Measurements from ENCODE around the gene SLC25A30.
A peak's percentile ranks its signal among the peaks of the same experiment; 100 is the strongest.

SLC25A30 gene, protein sequence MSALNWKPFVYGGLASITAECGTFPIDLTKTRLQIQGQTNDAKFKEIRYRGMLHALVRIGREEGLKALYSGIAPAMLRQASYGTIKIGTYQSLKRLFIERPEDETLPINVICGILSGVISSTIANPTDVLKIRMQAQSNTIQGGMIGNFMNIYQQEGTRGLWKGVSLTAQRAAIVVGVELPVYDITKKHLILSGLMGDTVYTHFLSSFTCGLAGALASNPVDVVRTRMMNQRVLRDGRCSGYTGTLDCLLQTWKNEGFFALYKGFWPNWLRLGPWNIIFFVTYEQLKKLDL

DNA sequence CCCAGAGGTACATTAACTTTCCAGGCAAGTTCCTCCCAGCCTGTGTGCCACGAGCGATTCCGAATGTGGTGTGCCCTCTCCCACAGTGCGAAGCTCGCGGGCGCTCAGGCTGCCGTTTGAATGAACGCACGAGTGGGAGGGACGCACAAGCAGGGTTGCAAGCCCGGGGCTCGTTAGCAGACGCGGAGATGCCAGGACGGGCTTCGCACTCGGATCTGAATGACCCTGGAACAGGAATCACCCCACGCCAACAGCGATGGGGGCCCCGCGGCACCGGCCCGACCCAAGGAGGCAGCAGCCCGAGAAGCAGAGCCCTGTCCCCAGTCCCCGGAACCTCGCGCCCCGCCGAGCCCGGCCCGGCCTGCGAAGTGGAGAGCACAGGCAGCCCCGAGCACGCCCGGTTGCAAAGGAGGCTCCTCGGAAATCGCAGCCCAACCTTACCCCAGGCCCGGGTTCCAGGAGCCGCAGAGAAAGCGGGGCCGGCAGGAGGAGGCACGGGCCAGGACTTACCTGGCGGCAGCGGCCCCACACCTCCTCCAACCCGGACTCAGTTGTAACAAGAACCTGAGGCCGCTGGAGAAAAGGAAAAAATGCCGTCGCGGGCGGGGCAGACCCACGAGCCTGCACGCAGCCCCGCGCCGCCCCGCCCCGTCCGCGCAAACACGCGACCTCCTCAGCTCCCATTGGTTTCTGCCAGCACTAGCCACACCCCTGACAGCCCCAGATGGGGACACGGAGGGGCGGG lies at the start of gene SLC25A30:
SLC25A30 (minus strand) TSS at position 584 of the 745 bp plus-strand sequence. CDS start 6,948 bp downstream, outside the sequence.
- DNase-seq, result peak; percentile 90

DNA sequence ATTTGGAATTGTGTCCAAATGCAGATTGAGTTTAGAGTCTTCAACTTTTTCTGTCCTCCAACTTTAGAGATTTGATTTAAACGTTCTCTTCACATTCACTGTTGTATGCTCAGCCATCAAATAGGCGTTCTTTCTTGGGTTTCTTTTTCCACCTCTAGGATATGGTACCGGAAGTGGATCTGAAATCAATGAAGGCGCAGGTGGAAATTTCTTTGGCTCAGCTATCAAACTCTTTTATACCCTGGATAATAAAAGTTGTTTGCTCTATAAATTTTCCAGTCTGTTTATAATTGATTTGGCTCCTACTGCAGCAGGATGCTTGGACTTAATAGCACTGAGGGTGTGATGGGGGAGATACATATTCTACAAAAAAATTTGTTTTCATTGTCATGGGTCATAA lies 48.2 kb upstream of the SLC25A30 start:
- DNase-seq, result no peak

DNA sequence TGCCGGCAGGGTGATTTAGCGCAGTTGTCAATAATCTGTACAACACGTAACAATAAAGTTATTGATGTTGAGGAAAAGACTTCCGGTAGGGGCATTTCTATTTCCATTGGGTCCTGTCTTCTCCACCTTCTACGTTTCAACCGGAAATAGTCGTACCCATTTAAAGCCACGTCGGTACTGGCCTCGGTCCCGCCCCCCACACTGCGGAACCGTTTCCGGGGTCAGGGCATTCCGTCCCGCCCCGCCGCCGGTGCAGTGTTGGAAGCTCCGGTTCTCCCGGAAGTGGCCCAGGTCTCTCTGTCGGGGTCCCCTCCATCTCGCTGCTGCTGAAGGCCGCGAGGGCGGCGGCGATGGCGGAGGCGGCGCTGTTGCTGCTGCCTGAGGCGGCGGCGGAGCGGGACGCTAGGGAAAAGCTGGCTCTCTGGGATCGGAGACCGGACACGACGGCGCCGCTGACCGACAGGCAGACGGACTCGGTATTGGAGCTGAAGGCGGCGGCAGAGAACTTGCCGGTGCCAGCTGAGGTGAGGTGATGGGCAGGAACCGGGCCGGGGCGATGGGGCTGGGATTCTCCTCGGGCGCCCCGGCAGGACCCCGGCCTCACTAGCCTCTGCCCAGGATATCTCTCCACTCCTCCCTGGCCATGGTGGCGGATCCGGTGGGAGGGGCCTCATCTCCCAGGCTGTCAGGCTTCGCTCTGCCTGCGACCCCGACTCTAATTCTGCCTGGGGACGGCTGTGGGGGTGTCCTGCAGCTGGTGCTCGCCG lies 46.7 kb upstream of the SLC25A30 start, which contains the start of gene COG3:
COG3 (plus strand) TSS at position 253 of the 767 bp plus-strand sequence; CDS start at position 351, 98 bp downstream.
- peak; percentile 91 for DNase-seq

DNA sequence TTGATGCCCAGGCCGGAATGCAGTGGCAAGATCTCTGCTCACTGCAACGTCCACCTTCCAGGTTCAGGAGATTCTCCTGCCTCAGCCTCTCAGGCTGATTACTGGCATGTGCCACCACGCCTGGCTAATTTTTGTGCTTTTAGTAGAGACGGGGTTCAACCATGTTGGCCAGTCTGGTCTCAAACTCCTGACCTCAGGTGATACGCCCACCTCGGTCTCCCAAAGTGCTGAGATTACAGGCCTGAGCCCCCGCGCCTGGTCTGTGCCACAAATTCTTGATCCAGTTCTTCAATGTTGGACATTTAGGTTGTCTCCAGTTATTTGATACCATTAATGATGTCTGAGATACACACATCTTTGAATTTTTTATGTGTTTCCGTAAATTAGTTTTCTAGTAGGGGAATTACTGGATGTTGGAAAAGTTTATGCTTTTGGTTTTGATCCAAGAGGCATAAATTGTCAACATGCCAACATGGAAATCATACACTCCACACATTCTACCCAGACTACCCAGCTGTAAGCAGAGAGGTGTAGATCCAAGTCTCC lies 46.0 kb upstream of the SLC25A30 start:
- DNase-seq, result no peak

DNA sequence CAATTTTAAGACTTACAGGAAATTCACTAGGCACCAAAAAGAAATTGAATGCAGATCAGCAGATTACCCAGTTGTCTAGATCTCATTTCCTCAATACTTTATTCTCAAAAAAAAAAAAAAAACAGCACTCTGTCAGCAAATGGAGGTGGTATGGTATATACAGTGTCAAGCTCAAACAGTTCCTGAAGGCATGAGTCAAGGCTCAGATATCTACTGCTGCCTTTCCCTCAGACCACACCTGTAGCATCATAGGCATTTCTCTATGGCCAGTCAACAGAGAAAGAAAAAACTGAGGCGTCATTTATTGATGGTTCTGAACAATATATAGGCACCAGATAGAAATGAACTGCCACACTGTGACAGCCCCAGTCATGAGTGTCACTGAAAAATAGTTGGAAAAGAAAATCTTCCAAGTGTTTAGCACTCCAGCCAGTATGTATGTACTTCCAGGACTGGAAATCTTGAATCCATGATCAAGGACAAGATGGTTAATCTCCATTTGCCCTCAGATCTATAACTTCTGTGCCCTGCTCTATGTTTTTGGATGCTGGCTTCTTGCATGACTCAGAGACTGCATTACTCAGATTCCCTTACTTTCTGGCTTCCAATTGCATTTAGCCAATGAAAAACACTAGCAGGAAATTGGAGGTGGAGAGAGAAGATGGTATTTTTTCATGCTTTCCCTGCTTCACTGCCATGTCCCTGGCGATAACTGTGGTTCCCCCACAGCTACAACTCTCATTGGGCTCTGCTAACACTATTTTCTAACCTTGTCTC lies 38.2 kb upstream of the SLC25A30 start:
- no peak for DNase-seq

DNA sequence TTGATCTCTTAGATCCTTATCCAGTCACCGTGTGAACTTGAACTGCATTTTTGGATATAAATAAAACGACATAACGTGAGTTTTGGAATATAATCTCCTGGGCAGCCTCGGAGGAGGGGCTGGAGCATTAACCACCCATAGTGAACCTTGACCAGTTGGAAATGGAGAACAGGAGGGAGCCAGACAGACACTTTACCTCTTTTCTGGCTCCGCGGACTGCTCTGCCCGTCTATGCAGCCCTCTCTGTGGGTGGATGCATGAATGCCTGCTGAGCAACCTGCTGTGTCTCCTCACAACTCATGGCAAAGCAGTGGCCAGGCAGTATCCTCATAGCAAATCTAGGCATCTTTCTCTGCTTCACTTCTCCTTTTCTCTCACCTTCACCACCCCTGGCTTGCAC lies 36.0 kb upstream of the SLC25A30 start:
- DNase-seq, result no peak

DNA sequence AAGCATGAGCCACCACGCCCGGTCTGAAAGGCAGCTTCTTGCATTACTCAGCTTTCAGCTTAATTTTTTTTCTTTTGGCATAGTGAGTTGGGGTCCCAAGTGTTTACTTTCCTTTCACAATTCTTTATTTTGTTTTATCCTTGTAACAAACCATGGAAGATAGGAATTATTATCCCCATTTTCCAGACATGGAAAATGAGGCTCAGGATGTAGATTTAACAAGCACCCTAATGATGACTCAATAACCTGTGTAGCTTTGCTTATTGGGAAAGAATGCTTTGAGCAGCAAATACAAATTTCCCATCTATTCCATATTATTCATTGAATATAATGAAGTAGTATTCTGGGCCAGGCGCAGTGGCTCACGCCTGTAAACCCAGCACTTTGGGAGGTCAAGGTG lies 33.1 kb upstream of the SLC25A30 start:
- no peak for DNase-seq

DNA sequence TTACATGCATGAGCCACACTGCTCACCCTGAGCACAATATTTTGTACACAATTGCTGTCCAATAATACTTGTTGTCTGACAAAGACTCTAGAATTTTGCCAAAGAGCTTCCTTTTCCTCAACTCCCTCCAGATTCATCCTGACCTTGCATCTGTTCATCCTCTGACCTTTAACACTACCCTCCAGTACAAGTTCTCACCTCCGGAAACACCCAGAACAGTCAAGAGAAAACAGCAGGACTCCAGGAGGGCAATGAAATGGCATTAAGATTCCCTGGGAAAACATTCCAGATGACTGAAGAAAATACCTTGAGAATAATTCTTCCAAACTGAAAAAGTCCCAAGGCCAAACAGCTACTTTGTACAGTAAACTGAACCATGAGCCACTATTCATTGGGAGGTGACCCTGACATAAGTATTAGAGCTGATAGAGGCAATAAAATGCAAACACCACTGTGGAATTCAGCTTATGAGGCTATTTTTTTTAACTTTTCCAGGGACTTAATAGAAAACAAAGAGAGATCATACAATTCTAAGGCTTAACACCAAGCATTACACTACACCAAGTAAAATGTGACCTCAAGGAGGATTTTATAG lies 30.9 kb upstream of the SLC25A30 start:
- no peak for DNase-seq

DNA sequence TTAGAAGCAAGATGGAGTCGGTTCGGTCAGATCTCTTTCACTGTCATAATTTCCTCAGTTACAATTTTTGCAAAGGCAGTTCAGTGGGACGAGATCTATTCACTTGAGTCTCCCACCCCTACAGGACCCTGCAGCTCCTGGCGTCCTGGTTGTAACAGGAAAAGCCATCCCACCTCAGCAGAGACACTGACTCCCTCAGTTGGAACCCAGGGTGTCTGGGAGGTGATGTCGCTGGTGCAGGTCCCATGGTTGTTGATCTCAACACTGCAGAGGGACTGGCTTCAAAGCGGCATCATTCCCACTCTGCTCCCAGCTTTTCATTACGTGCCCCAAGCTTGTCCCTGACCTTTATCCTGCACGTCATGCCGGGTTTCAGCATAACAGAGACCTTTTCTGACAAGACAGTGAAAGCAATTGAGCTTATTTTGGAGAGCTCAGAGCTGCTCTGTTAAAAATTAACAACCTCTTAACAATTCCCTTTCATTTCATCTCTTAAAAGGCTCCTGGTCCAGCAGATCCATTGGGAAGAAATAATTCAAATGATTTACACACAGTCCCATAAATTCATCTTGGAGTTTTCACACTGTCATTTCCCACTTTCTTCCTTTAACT lies 29.0 kb upstream of the SLC25A30 start:
- DNase-seq, result no peak

DNA sequence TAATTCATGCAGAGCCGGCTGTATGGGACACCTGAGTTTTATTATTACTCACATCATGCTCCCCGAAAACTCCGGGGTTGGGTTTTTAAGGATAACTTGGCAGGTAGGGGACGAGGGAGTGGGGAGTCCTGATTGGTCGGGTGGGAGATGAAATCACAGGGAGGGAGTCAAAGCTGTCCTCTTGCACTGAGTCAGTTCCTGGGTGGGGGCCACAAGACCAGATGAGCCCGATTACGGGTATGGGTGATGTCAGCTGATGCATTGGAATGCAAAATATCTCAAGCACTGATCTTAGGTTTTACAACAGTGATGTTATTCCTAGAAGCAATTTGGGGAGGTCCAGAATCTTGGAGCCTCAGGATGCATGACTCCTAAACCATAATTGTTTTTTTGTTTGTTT lies 28.0 kb upstream of the SLC25A30 start:
- DNase-seq, result no peak

DNA sequence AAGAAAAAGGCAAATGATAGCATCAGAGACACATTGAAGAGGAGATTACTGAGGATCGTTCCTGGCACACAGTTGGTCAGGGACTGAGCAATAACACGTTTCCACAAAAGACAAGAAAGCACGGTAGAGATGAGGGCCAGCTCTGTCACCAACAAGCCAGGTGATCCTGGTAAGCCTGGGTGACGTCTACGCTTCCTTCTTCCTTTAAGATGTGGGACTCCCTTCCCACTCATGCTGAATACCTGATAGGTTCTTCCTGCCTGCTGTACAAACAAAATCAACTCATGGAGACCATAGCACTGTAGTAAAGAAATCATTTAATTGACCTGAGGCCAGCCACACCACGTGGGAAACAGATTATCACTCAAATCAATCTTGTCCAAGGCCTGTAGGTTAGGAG lies 26.9 kb upstream of the SLC25A30 start:
- no peak for DNase-seq

DNA sequence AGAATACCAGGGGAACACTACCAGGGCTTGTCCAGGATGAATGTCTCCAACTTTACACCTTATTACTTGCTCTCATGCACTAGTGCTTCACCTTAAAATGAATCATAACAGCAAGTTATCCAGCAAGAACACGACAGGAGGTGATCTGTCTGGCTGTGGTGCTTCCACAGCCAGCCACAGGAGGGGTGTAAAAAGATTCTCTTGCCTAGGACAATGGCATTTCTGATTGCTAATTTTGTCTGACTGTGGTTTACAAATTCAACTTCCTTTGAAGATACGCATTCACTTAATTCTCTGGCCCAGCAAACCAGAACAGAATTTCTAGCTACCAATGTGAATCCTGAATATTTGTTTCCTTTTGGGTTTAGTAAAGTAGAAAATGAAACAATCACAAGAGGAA lies 23.5 kb upstream of the SLC25A30 start:
- no peak for DNase-seq

DNA sequence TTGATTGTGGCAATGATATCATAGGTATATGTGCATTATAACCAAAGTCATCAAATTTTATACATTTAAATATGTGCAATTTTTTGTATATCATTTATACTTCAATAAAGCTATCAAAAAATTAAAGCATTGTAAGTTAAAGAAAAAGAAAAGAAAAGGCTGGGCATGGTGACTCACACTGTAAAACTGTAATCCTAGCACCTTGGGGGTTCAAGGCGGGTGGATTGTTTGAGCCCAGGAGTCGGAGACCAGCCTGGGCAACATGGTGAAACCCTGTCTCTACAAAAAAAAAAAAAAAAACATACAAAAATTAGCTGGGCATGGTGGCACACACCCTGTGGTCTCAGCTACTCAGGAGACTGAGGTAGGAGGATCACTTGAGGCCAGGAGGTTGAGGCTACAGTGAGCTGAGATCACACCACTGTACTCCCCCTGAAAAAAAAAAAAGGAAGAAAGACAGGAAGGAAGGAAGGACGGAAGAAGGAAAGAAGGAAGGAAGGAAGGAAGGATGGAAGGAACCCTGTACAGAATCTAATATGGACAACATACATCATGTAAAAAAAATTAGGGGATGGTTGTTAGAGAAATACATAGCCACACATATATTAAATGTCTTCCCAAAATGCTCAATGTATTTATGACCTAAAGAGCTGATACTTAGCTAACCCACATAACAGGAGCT lies 21.7 kb upstream of the SLC25A30 start:
- no peak for DNase-seq

DNA sequence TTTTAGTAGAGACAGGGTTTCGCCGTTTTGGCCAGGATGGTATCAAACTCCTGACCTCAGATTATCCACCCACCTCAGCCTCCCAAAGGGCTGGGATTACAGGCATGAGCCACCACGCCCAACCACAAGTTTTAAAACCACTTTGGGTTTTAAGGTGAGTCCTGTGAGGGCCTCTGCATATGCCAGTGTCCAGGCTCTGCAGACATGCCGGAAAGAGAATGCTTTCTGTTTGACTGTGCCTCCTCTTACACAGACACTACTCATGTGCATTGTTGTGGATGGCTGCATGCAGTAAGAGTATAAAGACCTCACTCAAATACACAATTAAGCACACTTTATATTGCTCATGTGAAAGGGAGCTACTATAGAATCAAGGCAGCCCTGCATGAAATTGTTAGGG lies 20.8 kb upstream of the SLC25A30 start:
- no peak for DNase-seq

DNA sequence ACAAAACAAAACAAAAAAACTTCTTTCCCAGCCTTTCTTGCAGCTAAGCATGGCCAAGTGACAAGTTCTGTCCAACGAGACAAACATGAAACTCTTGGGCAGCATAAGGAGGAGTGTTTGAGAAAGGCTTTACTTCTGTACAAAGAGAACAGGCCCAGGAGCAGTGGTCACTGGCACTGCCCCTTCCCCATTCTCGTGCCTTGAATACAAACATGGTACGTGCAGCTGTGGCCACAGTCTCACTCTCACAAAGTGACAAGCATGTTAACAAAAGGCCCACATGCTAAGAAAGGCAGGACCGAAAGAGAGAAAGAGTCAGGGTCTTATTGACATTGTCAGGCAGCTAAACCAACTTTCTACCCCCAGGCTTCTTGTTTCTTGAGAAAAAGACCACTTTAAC lies 19.8 kb upstream of the SLC25A30 start:
- no peak for DNase-seq

DNA sequence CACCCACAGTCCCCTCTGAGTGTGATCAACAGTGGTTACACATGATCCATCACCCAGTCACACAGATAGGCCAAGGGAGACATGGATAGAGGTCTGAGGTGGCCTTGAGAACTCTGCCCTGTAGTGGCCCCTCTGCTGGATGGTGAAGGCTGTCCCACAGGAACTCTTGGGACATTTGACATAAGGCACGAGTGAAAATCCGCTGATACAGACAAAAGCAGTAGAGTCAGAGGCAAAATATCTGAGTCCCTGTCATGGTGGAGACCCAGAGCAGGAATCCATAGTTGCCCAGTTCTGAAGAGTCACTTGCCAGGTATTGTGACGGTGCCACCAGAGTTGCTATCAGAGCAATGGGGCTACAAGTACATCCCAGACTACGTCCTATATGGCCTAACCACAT lies 18.8 kb upstream of the SLC25A30 start:
- DNase-seq, result no peak

DNA sequence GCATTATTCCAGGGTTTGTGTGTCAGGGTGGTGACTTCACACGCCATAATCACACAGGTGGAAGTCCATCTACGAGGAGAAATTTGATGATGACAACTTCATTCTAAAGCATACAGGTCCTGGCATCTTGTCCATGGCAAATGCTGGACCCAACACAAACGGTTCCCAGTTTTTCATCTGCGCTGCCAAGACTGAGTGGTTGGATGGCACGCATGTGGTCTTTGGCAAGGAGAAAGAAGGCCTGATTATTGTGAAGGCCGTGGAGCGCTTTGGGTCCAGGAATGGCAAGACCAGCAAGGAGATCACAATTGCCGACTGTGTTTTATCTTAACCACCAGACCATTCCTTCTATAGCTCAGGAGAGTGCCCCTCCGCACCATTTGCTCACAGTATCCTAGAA lies 18.2 kb upstream of the SLC25A30 start:
- DNase-seq, result no peak

DNA sequence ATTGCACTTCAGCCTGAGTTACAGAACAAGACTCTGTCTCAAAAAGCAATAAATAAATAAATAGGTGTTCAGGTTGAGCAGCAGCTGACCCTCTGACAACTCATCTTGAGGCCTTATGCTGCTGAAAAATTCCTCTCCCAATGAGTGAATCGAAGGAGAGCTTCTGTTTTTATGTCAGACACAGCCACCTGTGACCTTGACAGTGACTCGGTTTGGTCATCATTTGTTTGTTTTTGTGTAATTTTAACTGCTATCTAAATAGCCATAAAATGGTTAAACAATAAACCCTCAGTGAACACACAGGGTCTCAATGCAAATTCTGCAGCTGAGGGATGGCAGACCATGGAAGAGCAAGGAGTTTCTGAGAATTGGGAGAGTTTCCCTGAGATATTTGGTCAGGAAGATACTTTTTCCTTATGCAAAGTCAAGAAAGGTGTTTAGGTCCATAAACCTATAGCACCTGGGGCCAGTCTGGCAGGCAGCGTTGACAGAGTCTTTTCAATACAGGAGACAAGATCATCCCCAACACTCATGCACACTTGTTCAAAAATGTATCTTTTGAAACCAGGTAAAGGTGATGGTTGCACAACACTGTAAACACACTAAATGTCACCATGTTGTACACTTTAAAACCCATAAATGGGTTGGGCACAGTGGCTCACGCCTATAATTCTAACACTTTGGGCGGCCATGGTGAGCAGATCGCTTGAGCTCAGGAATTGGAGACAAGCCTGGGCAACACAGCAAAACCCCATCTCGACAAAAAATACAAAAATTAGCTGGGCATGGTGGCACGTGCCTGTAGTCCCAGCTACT lies 16.6 kb upstream of the SLC25A30 start:
- no peak for DNase-seq

DNA sequence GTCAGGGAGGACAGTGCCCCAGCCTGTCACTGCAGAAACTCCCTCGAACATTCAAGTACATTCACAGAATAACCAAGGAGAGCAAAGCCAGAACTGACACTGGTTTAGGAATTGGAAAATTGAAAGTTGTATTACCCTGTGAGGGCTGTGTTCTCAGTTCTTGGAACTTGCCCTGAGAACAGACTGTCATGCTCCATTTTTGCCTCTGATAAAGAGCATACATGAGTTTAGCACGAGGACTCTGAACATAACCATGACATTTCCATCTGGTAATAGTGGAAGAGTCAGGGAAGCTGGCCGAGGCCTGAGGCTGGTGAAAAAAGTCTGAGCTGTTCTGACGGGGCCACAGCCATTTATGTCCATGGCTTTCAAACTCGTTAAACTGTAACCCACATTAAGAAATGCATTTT lies 15.2 kb upstream of the SLC25A30 start:
- DNase-seq, result no peak

DNA sequence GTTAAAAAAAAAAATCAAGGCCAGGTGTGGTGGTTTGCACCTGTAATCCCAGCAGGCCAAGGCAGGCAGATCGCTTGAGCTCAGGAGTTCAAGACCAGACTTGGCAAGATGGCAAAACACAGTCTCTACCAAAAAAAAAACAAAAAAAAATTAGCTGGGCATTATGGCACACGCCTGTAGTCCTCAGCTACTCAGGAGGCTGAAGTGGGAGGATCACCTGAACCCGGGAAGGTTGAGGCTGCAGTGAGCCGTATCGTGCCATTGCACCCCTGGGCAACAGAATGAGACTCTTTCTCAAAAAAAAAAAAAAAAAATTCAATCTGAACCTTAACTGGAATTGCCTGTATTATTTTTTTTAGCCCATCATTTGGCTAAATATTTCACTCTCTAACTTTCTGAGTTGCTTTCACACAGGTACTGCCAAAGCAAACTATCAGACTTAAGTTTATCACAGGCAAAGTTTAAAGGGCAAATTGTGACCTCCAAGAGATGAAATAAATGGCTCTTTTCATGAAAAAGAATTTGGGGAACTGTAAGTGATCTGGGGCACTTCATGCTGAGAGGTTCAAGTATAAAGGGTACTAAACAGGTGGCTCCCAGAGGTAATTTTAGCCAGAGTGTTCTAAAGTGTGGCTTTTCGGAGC lies 14.7 kb upstream of the SLC25A30 start:
- no peak for DNase-seq
